Panc1 (cell line): ENCODE data around the gene MDGA2. TPM values are rescaled to one million over a fixed set of nuclear protein-coding genes. Genes with fewer than 3 reads are reported as not detected.

Experiments
- ATAC-seq: fragments of 200-7000 bp; cut with Tn5 transposase; 2 replicates; pipeline ENCODE4 v1.9.1; 2020; ENCODE audit warnings: mild to moderate bottlenecking, moderate library complexity
- BruUV-seq: library from RNA; stranded (reverse); fragments of 400-500 nt; replicated peaks from 2 replicates; lab custom pipeline; 2021; lab: Mats Ljungman, UMichigan
- CTCF ChIA-PET: fragments of 300-600 bp; sonication (Branson Sonifier 250); formaldehyde crosslinking; loops from one replicate; lab custom pipeline; 2022; ENCODE audit warnings: antibody characterized with exemption; lab: Charles Lee
- POLR2A ChIA-PET: fragments of 300-600 bp; sonication (Branson Sonifier 250); formaldehyde crosslinking; loops from one replicate; lab custom pipeline; 2022; ENCODE audit warnings: antibody characterized with exemption; lab: Charles Lee
- DNase-seq: peaks from one replicate; pipeline ENCODE4 v3.0.0-alpha.2; 2010; ENCODE audit warnings: low read depth, low spot score
- H3K27ac ChIP-seq: 2 replicates; pipeline ENCODE4 v1.5.1; 2011; ENCODE audit warnings: mild to moderate bottlenecking, low read length, inconsistent platforms
- H3K27me3 ChIP-seq: fragments of 200-500 bp; sonication (Bioruptor generic); 2 replicates; pipeline ENCODE4 v1.6.0; 2014; ENCODE audit warnings: low read length, inconsistent platforms; ENCODE audit not compliant: control insufficient read depth, insufficient read depth
- H3K36me3 ChIP-seq: fragments of 200-500 bp; sonication (Bioruptor generic); 2 replicates; pipeline ENCODE4 v1.5.1; 2014; ENCODE audit warnings: inconsistent platforms, mild to moderate bottlenecking, low read length, moderate library complexity; ENCODE audit not compliant: control insufficient read depth, insufficient read depth
- H3K4me1 ChIP-seq: 2 replicates; pipeline ENCODE4 v1.5.1; 2011; ENCODE audit warnings: inconsistent platforms, mild to moderate bottlenecking, low read length, moderate library complexity; ENCODE audit not compliant: control insufficient read depth, insufficient read depth
- H3K4me3 ChIP-seq, 2 experiments: 2 replicates each; pipeline ENCODE4 v1.5.1; 2011 to 2012; ENCODE audit warnings: low read depth in 2 of 2, low read length in 2 of 2, mild to moderate bottlenecking in 2 of 2, inconsistent platforms in 1 of 2, moderate library complexity in 1 of 2
- H3K9me3 ChIP-seq: fragments of 200-500 bp; sonication (Bioruptor generic); 2 replicates; pipeline ENCODE4 v1.5.1; 2014; ENCODE audit warnings: low read depth, mild to moderate bottlenecking, inconsistent platforms, low read length, moderate library complexity; ENCODE audit not compliant: control insufficient read depth, insufficient read depth
- POLR2AphosphoS5 ChIP-seq: IDR thresholded peaks from 2 replicates; pipeline ENCODE4 v1.6.1; 2012; ENCODE audit warnings: mild to moderate bottlenecking, low read depth, low read length, moderate library complexity
- SIN3A ChIP-seq: IDR thresholded peaks from 2 replicates; pipeline ENCODE4 v1.6.1; 2012; ENCODE audit warnings: low read depth, mild to moderate bottlenecking, low read length, moderate library complexity, borderline replicate concordance; ENCODE audit not compliant: insufficient read depth
- TCF7L2 ChIP-seq: IDR thresholded peaks from 2 replicates; pipeline ENCODE4 v1.6.1; 2011; ENCODE audit warnings: mild to moderate bottlenecking, low read depth, low read length, inconsistent platforms
- in situ Hi-C: cut with HindIII; loops from 2 replicates; pipeline ENCODE4 v1.10.0; 2016; ENCODE audit warnings: low sequenced_read_pairs, low pct_unique_long_range_greater_than_20kb
- intact Hi-C: fragments of 100-400 bp; cut with micrococcal nuclease; formaldehyde crosslinking; loops from one replicate; pipeline ENCODE4 v1.10.0; 2022; ENCODE audit not compliant: unreplicated experiment
- total RNA-seq: library from RNA; stranded (reverse); gene quantifications from one replicate; pipeline ENCODE4 v1.2.1, GENCODE V29; 2021; ENCODE audit not compliant: unreplicated experiment
- TF ChIP-seq, protein P1 (sequence below): fragments of 450-650 bp; IDR thresholded peaks from 2 replicates; pipeline ENCODE4 v1.5.1; 2017; ENCODE audit warnings: mild to moderate bottlenecking
- TF ChIP-seq, protein P2 (sequence below), 2 experiments: IDR thresholded peaks; 2 replicates each; pipeline ENCODE4 v1.6.1; 2011 to 2012; ENCODE audit warnings: low read depth in 2 of 2, control low read depth in 1 of 2, low read length in 1 of 2, mild to moderate bottlenecking in 1 of 2, moderate library complexity in 1 of 2; ENCODE audit not compliant: insufficient read depth in 1 of 2

Gene MDGA2
- total RNA-seq, 1 experiment from 2014 or later, result not detected

DNA sequence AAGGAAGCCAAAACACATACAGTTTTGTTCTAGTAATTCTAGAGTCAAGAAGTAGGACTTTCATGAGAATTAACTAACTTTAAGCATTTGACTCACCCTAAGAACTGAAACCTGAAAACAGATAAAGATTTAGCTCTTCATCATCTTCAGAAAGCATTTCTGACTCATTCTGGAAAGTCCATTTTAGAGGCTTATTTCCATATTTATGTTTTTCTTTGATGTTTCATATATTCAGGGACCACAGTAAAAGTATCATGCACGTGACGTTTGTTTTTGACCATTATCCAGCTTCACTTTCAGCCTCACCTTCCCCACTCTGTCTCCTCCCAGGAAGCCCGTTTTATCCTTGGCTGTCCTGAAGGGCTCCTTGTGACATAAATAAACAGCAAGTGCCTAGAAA is 79.2 kb downstream of the MDGA2 start:
- Histone ChIP-seq H3K27ac (no peak overlapping the region), H3K36me3 (no peaks in the 10 kb centered on the region), H3K27me3 (no peaks in the 10 kb centered on the region), H3K4me1 (no peaks in the 10 kb centered on the region), H3K4me3 (no peak overlapping the region), H3K9me3 (no peaks in the 10 kb centered on the region)
- no TSS peak for BruUV-seq
- DNase-seq, result no peak
- ChIA-PET POLR2A (no interaction called here), CTCF (no interaction called here)
- TF ChIP-seq, protein P1, sequence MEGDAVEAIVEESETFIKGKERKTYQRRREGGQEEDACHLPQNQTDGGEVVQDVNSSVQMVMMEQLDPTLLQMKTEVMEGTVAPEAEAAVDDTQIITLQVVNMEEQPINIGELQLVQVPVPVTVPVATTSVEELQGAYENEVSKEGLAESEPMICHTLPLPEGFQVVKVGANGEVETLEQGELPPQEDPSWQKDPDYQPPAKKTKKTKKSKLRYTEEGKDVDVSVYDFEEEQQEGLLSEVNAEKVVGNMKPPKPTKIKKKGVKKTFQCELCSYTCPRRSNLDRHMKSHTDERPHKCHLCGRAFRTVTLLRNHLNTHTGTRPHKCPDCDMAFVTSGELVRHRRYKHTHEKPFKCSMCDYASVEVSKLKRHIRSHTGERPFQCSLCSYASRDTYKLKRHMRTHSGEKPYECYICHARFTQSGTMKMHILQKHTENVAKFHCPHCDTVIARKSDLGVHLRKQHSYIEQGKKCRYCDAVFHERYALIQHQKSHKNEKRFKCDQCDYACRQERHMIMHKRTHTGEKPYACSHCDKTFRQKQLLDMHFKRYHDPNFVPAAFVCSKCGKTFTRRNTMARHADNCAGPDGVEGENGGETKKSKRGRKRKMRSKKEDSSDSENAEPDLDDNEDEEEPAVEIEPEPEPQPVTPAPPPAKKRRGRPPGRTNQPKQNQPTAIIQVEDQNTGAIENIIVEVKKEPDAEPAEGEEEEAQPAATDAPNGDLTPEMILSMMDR, result no peak
- TF ChIP-seq SIN3A, result no peak
- TF ChIP-seq POLR2AphosphoS5, result no peak
- TF ChIP-seq, protein P2, sequence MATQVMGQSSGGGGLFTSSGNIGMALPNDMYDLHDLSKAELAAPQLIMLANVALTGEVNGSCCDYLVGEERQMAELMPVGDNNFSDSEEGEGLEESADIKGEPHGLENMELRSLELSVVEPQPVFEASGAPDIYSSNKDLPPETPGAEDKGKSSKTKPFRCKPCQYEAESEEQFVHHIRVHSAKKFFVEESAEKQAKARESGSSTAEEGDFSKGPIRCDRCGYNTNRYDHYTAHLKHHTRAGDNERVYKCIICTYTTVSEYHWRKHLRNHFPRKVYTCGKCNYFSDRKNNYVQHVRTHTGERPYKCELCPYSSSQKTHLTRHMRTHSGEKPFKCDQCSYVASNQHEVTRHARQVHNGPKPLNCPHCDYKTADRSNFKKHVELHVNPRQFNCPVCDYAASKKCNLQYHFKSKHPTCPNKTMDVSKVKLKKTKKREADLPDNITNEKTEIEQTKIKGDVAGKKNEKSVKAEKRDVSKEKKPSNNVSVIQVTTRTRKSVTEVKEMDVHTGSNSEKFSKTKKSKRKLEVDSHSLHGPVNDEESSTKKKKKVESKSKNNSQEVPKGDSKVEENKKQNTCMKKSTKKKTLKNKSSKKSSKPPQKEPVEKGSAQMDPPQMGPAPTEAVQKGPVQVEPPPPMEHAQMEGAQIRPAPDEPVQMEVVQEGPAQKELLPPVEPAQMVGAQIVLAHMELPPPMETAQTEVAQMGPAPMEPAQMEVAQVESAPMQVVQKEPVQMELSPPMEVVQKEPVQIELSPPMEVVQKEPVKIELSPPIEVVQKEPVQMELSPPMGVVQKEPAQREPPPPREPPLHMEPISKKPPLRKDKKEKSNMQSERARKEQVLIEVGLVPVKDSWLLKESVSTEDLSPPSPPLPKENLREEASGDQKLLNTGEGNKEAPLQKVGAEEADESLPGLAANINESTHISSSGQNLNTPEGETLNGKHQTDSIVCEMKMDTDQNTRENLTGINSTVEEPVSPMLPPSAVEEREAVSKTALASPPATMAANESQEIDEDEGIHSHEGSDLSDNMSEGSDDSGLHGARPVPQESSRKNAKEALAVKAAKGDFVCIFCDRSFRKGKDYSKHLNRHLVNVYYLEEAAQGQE (IDR thresholded peaks at IDR 0.05; ENCODE audit: insufficient read depth in 1 of 2, low read depth in 2 of 2, low read length in 1 of 2), result no peak
- no peak for TF ChIP-seq TCF7L2
- intact Hi-C loops, result no loop called here
- no peak for ATAC-seq
- in situ Hi-C loops, result no loop called here

DNA sequence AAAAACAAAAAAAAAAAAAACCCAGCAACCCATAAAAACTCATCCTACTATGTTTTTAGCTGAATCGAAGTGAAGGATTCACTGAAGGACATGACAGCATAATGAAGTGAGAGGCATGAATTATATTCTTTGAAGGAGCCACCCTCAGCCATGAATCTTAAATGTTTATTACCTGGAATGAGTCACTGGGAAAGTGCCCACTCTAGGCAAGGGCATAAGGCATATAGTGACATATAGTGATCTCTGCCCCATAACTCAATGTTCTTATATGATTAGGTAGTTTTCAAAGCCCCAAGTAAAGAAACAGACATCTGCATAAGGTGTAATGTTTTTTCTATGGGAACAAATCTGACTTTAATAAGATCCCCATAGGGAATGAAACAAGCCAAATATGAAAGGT is 79.9 kb downstream of the MDGA2 start:
- no peaks in the 10 kb centered on the region for H3K27me3 ChIP-seq
- no TSS peak for BruUV-seq
- TF ChIP-seq, protein P1, result no peak
- TF ChIP-seq, protein P2 (IDR thresholded peaks at IDR 0.05; ENCODE audit: insufficient read depth in 1 of 2, low read depth in 2 of 2, low read length in 1 of 2), result no peak
- no peak for TF ChIP-seq SIN3A
- TF ChIP-seq TCF7L2, result no peak
- TF ChIP-seq POLR2AphosphoS5, result no peak
- POLR2A ChIA-PET, result no interaction called here
- intact Hi-C loops (no loop called here), in situ Hi-C loops (no loop called here)
- no peaks in the 10 kb centered on the region for H3K9me3 ChIP-seq
- no peaks in the 10 kb centered on the region for H3K36me3 ChIP-seq
- DNase-seq, result no peak
- no peak overlapping the region for H3K27ac ChIP-seq
- no peak overlapping the region for H3K4me3 ChIP-seq
- CTCF ChIA-PET, result no interaction called here
- no peaks in the 10 kb centered on the region for H3K4me1 ChIP-seq
- ATAC-seq, result no peak
